SU-DHL-6 (cell line): ENCODE results near the gene TSPAN17.

Source experiments
- H2AFZ ChIP-seq: fragments of 200-600 bp; sonication (generic); 2 replicates; pipeline ENCODE4 v1.6.1; 2014; ENCODE audit warnings: low read depth, mild to moderate bottlenecking, moderate library complexity, mixed read lengths, antibody characterized with exemption, low read length; ENCODE audit not compliant: severe bottlenecking
- H3F3A ChIP-seq: fragments of 200-600 bp; shearing (Covaris generic); 2 replicates; pipeline ENCODE4 v1.6.0; 2016; ENCODE audit warnings: antibody characterized with exemption, mild to moderate bottlenecking; ENCODE audit not compliant: insufficient read depth
- H3K27ac ChIP-seq: fragments of 200-600 bp; sonication (generic); 2 replicates; pipeline ENCODE4 v1.5.1; 2016; ENCODE audit warnings: low read depth, mild to moderate bottlenecking, low read length, moderate library complexity, mixed read lengths
- H3K27me3 ChIP-seq: fragments of 200-600 bp; sonication (generic), shearing (Covaris generic); 2 replicates; pipeline ENCODE4 v1.6.0; 2014; ENCODE audit warnings: mild to moderate bottlenecking, low read length
- H3K36me3 ChIP-seq: fragments of 200-600 bp; sonication (generic); 2 replicates; pipeline ENCODE4 v1.6.1; 2014; ENCODE audit warnings: mild to moderate bottlenecking, low read length, mixed read lengths
- H3K4me2 ChIP-seq: fragments of 300-600, 200-600 bp; shearing (Covaris generic), sonication (generic); 2 replicates; pipeline ENCODE4 v1.6.0; 2014; ENCODE audit warnings: low read length, low read depth, mild to moderate bottlenecking; ENCODE audit not compliant: poor library complexity, severe bottlenecking
- H3K4me3 ChIP-seq: fragments of 200-600 bp; sonication (generic); 2 replicates; pipeline ENCODE4 v1.5.1; 2014; ENCODE audit warnings: antibody characterized with exemption, low read length, mild to moderate bottlenecking, mixed read lengths; ENCODE audit not compliant: insufficient read depth, poor library complexity, severe bottlenecking
- H3K79me2 ChIP-seq: fragments of 200-600 bp; sonication (generic); 2 replicates; pipeline ENCODE4 v1.6.1; 2014; ENCODE audit warnings: mild to moderate bottlenecking, low read length, moderate library complexity; ENCODE audit not compliant: insufficient read depth
- H3K9ac ChIP-seq: fragments of 200-600 bp; sonication (generic); 2 replicates; pipeline ENCODE4 v1.7.0; 2014; ENCODE audit warnings: mild to moderate bottlenecking, low read length
- H3K9me2 ChIP-seq: fragments of 200-600 bp; sonication (generic); replicated peaks from 2 replicates; pipeline ENCODE4 v1.6.1; 2014; ENCODE audit warnings: low read length; ENCODE audit not compliant: insufficient read depth
- H3K9me3 ChIP-seq: fragments of 200-600 bp; sonication (generic); 2 replicates; pipeline ENCODE4 v1.6.1; 2014; ENCODE audit warnings: low read length, mixed read lengths; ENCODE audit not compliant: insufficient read depth
- H4K20me1 ChIP-seq: fragments of 200-600 bp; sonication (generic); 2 replicates; pipeline ENCODE4 v1.6.1; 2014; ENCODE audit warnings: low read depth, mild to moderate bottlenecking, antibody characterized with exemption, low read length, moderate library complexity, mixed read lengths
- EZH2phosphoT487 ChIP-seq: fragments of 200-600 bp; sonication (generic), shearing (Covaris generic); conservative IDR thresholded peaks from 2 replicates; pipeline ENCODE4 v1.6.1; 2018; ENCODE audit warnings: mild to moderate bottlenecking, antibody characterized with exemption, low read length, moderate library complexity, mixed read lengths
- TF ChIP-seq, protein P1 (sequence below): fragments of 200-600 bp; sonication (generic); IDR thresholded peaks from one replicate; pipeline ENCODE4 v1.5.1; 2017; ENCODE audit warnings: antibody characterized with exemption, mild to moderate bottlenecking, low read length, moderate library complexity; ENCODE audit not compliant: insufficient read depth, poor library complexity, severe bottlenecking

Gene TSPAN17

DNA sequence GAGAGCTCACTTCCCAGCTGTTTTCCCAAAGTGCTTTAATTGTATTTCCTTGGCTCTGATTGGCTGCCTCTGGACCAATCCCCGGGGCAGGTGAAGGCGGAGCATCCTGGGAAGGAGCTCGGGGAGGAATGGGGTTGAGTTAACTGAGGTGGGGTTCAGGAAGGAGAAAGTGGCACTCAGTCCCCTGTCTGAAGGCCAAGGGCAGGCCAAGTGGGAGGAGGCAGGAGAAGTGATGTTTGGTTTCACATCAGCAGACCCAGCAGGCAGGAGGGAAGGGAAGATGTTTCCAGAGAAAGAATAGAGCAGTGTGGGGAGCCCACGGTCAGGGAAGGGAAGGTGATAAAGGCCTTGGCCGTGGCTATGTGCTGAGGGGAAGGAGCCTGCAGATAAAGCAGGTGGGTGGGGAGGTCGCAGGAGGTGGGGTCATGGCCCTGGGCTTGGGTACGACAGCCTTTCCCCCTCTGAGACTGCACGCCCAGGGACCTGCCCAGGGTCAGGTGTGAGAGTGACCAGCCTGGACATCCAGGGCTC is 3.1 kb downstream of the TSPAN17 start:
- Histone ChIP-seq H3K4me3 (no peak overlapping the region), H3K9me2 (no peaks in the 10 kb centered on the region), H3K27ac (no peak overlapping the region), H3K9me3 (no peaks in the 10 kb centered on the region), H3K27me3 (no peaks in the 10 kb centered on the region), H3K4me2 (no peak overlapping the region), H2AFZ (no peak overlapping the region), H4K20me1 (no peaks in the 10 kb centered on the region), H3K9ac (no peak overlapping the region), H3K79me2 (no peaks in the 10 kb centered on the region), H3K36me3 (no peaks in the 10 kb centered on the region), H3F3A (0 out of 2 replicates have a peak, but pooled peaks cover 4% of the 10 kb centered on the region)
- no peak for TF ChIP-seq EZH2phosphoT487
- TF ChIP-seq, protein P1, sequence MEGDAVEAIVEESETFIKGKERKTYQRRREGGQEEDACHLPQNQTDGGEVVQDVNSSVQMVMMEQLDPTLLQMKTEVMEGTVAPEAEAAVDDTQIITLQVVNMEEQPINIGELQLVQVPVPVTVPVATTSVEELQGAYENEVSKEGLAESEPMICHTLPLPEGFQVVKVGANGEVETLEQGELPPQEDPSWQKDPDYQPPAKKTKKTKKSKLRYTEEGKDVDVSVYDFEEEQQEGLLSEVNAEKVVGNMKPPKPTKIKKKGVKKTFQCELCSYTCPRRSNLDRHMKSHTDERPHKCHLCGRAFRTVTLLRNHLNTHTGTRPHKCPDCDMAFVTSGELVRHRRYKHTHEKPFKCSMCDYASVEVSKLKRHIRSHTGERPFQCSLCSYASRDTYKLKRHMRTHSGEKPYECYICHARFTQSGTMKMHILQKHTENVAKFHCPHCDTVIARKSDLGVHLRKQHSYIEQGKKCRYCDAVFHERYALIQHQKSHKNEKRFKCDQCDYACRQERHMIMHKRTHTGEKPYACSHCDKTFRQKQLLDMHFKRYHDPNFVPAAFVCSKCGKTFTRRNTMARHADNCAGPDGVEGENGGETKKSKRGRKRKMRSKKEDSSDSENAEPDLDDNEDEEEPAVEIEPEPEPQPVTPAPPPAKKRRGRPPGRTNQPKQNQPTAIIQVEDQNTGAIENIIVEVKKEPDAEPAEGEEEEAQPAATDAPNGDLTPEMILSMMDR: no peak

DNA sequence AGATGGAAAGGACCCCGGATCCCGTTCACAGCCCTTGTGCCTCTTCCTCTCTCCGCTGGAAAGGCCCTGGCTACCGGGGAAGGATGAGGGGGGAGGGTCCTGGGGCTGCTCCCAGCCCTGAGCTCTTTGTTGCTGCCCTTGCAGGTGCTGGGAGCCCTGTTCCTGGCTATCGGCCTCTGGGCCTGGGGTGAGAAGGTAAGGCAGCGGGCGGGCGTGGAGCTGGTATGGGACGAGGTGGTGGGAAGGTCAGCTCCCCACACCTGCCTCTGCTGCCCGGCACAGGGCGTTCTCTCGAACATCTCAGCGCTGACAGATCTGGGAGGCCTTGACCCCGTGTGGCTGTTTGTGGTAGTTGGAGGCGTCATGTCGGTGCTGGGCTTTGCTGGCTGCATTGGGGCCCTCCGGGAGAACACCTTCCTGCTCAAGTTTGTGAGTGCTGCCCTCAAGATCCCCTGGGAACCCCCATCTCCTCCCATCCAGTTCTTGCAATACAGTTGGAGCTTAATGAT is 4.2 kb downstream of the TSPAN17 start:
- H3K4me2 ChIP-seq: no peak overlapping the region
- H3K4me3 ChIP-seq: no peak overlapping the region
- no peak overlapping the region for H2AFZ ChIP-seq
- H3K9me2 ChIP-seq: no peaks in the 10 kb centered on the region
- no peaks in the 10 kb centered on the region for H4K20me1 ChIP-seq
- H3K79me2 ChIP-seq: no peaks in the 10 kb centered on the region
- no peaks in the 10 kb centered on the region for H3K9me3 ChIP-seq
- H3F3A ChIP-seq: 0 out of 2 replicates have a peak, but pooled peaks cover 4% of the 10 kb centered on the region
- H3K27ac ChIP-seq: no peak overlapping the region
- no peak overlapping the region for H3K9ac ChIP-seq
- H3K27me3 ChIP-seq: no peaks in the 10 kb centered on the region
- TF ChIP-seq, protein P1: no peak
- TF ChIP-seq EZH2phosphoT487: no peak
- no peaks in the 10 kb centered on the region for H3K36me3 ChIP-seq

DNA sequence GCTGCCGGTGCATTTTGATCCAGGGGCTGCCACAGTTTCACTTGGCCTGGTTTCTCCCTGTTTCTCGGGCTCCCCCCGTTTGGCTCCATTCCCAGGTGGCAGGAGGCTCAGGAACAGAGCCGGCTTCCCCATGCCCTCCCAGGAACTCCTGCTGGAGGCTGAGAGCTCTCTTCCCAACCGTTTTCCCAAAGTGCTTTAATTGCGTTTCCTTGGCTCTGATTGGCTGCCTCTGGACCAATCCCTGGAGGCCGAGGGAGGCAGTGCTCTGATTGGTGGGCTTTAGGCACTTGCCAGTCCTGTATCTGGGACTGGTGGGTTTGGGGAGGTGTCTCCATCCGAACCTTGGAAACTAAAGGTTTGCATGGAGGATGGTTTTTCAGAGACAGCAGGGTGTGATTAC is 4.9 kb downstream of the TSPAN17 start:
- Histone ChIP-seq H3K9me2 (no peaks in the 10 kb centered on the region), H3K4me2 (no peak overlapping the region), H3K36me3 (no peaks in the 10 kb centered on the region), H3K27ac (no peak overlapping the region), H3K9me3 (no peaks in the 10 kb centered on the region), H2AFZ (no peak overlapping the region), H3K4me3 (no peak overlapping the region), H3K9ac (no peak overlapping the region), H3K27me3 (no peaks in the 10 kb centered on the region), H3K79me2 (no peaks in the 10 kb centered on the region), H3F3A (0 out of 2 replicates have a peak, but pooled peaks cover 4% of the 10 kb centered on the region), H4K20me1 (no peaks in the 10 kb centered on the region)
- TF ChIP-seq EZH2phosphoT487: no peak
- TF ChIP-seq, protein P1: no peak
